Measurements from ENCODE around the gene GALNTL6.

- TF ChIP-seq EZH2phosphoT487 (IDR thresholded peaks at IDR 0.05; ENCODE audit: borderline replicate concordance) (no peak), CTCF (conservative IDR thresholded peaks at IDR 0.05; ENCODE audit: low read length) (no peak)
Measured at GRCh38 chr4:172243551-172243950, 430.3 kb downstream of the GALNTL6 start.
